Esophagus muscularis mucosa (tissue), 4 donors: ENCODE measurements around the gene ZKSCAN8.

Experiments
- CTCF ChIP-seq, 3 experiments: fragments of 200-600 bp in 2 of 3; fragments of 450-650 bp in 1 of 3; sonication (generic) in 2 of 3; IDR thresholded peaks; one replicate each; pipeline ENCODE4 v1.5.1; 2017 to 2019; ENCODE audit warnings: antibody characterized with exemption in 3 of 3, mild to moderate bottlenecking in 2 of 3, moderate library complexity in 1 of 3
- EP300 ChIP-seq: sonication (generic); formaldehyde crosslinking; IDR thresholded peaks from one replicate; pipeline ENCODE4 v1.6.1; 2017; ENCODE audit warnings: antibody characterized with exemption
- POLR2A ChIP-seq: fragments of 450-650 bp; IDR thresholded peaks from one replicate; pipeline ENCODE4 v1.6.1; 2017; ENCODE audit warnings: antibody characterized with exemption, moderate library complexity, mild to moderate bottlenecking, low read depth
- POLR2AphosphoS5 ChIP-seq, 2 donors: sonication (generic); formaldehyde crosslinking; IDR thresholded peaks; one replicate each; pipeline ENCODE4 v1.6.1; 2017; ENCODE audit warnings: antibody characterized with exemption in 2 of 2

GRCh38 chr6:28205879-28206278, 64.2 kb downstream of the ZKSCAN8 start:
- TF ChIP-seq CTCF (IDR thresholded peaks at IDR 0.05) (no peak), POLR2A (no peak), POLR2AphosphoS5 (IDR thresholded peaks at IDR 0.05) (no peak), EP300 (no peak)
